Sigmoid colon (tissue), 7 donors: Measurements from ENCODE around the gene CNOT10. TPM values are rescaled to one million over a fixed set of nuclear protein-coding genes. Genes with fewer than 3 reads are reported as not detected.

Experiments
- DNase-seq: peaks from one replicate; pipeline ENCODE4 v3.0.0-alpha.2; 2019
- H3K27ac ChIP-seq, 4 donors: fragments of 200-600 bp; sonication (generic); one replicate each; pipeline ENCODE4 v1.5.1; 2016 to 2019; ENCODE audit warnings: mild to moderate bottlenecking in 1 of 4
- H3K27me3 ChIP-seq, 3 donors: fragments of 200-600 bp; sonication (generic); one replicate each; pipeline ENCODE4 v1.5.1; 2019; ENCODE audit warnings: mild to moderate bottlenecking in 1 of 3
- H3K36me3 ChIP-seq, 4 donors: fragments of 200-600 bp; sonication (generic); one replicate each; pipeline ENCODE4 v1.5.1; 2016 to 2019
- H3K4me1 ChIP-seq, 4 donors: fragments of 200-600 bp; sonication (generic); one replicate each; pipeline ENCODE4 v1.5.1; 2017 to 2019
- H3K4me3 ChIP-seq, 4 donors: fragments of 200-600 bp; sonication (generic); one replicate each; pipeline ENCODE4 v1.5.1; 2017 to 2019; ENCODE audit warnings: mild to moderate bottlenecking in 2 of 4, moderate library complexity in 1 of 4
- H3K9me3 ChIP-seq, 4 donors: fragments of 200-600 bp in 3 of 4; sonication (generic) in 3 of 4; one replicate each; pipeline versions ENCODE4 v1.5.1 to v1.6.1; 2013 to 2019
- EP300 ChIP-seq, 4 donors: sonication (generic); formaldehyde crosslinking; IDR thresholded peaks; one replicate each; pipeline ENCODE4 v1.6.1; 2017; ENCODE audit warnings: antibody characterized with exemption in 4 of 4
- POLR2A ChIP-seq, 2 donors: fragments of 450-650 bp; IDR thresholded peaks; one replicate each; pipeline ENCODE4 v1.6.1; 2016; ENCODE audit warnings: antibody characterized with exemption in 2 of 2, mild to moderate bottlenecking in 2 of 2, moderate library complexity in 2 of 2
- POLR2AphosphoS5 ChIP-seq, 4 donors: sonication (generic); formaldehyde crosslinking; IDR thresholded peaks; one replicate each; pipeline ENCODE4 v1.6.1; 2017; ENCODE audit warnings: antibody characterized with exemption in 4 of 4
- WGBS, 2 donors: extraction: QIAGEN DNeasy Blood & Tissue Kit; methylation state at CpG; one replicate each; pipeline ENCODE4 v1.1.7; 2013; 5-methylcytosine and 5-hydroxymethylcytosine counted together
- intact Hi-C: fragments of 100-400 bp; cut with DNase I; formaldehyde crosslinking; loops from one replicate; pipeline ENCODE4 v1.15.1; 2023
- polyA plus RNA-seq, 3 donors: library from polyadenylated mRNA; stranded (reverse); fragments of 200-250 nt; gene quantifications; one replicate each; pipeline ENCODE4 v1.2.3, GENCODE V29; 2013
- total RNA-seq, 4 donors: library from RNA; depleted of rRNA; stranded (reverse); fragments of >200 nt; gene quantifications; one replicate each; pipeline ENCODE4 v1.1.0, GENCODE V29; 2016
- TF ChIP-seq, protein P1 (sequence below), 4 experiments: fragments of 450-650 bp in 3 of 4; fragments of 200-600 bp in 1 of 4; IDR thresholded peaks; one replicate each; pipeline ENCODE4 v1.5.1; 2016 to 2019; ENCODE audit warnings: antibody characterized with exemption in 4 of 4, mild to moderate bottlenecking in 3 of 4, moderate library complexity in 2 of 4
- donor health status: healthy with polysubstance abuse.
- donor health status: Bipolar disorder and iron deficiency.
- donor health status: healthy.

Gene CNOT10
- total and polyA plus RNA-seq, 7 donors, result 7.2 to 33.5 (median 18.6) TPM

GRCh38 chr3:32708672-32709283 is 23.8 kb downstream of the CNOT10 start:
- intact Hi-C loops, result no loop called here
- Histone ChIP-seq H3K27ac (no peak overlapping the region), H3K4me3 (no peak overlapping the region), H3K4me1 (peaks cover 0 to 20% (median 11%) of the 10 kb centered on the region in 4 donors), H3K9me3 (no peaks in the 10 kb centered on the region), H3K27me3 (no peaks in the 10 kb centered on the region), H3K36me3 (peaks cover 0 to 52% (median 10%) of the 10 kb centered on the region in 4 donors)
- TF ChIP-seq, protein P1, sequence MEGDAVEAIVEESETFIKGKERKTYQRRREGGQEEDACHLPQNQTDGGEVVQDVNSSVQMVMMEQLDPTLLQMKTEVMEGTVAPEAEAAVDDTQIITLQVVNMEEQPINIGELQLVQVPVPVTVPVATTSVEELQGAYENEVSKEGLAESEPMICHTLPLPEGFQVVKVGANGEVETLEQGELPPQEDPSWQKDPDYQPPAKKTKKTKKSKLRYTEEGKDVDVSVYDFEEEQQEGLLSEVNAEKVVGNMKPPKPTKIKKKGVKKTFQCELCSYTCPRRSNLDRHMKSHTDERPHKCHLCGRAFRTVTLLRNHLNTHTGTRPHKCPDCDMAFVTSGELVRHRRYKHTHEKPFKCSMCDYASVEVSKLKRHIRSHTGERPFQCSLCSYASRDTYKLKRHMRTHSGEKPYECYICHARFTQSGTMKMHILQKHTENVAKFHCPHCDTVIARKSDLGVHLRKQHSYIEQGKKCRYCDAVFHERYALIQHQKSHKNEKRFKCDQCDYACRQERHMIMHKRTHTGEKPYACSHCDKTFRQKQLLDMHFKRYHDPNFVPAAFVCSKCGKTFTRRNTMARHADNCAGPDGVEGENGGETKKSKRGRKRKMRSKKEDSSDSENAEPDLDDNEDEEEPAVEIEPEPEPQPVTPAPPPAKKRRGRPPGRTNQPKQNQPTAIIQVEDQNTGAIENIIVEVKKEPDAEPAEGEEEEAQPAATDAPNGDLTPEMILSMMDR (IDR thresholded peaks at IDR 0.05), result no peak
- no peak for TF ChIP-seq EP300 (IDR thresholded peaks at IDR 0.05)
- no peak for TF ChIP-seq POLR2AphosphoS5 (IDR thresholded peaks at IDR 0.05)
- no peak for TF ChIP-seq POLR2A (IDR thresholded peaks at IDR 0.05)
- 68 to 86% methylated on average over 3 of the region's 3 CpGs for WGBS, 2 donors
- DNase-seq, result no peak

DNA sequence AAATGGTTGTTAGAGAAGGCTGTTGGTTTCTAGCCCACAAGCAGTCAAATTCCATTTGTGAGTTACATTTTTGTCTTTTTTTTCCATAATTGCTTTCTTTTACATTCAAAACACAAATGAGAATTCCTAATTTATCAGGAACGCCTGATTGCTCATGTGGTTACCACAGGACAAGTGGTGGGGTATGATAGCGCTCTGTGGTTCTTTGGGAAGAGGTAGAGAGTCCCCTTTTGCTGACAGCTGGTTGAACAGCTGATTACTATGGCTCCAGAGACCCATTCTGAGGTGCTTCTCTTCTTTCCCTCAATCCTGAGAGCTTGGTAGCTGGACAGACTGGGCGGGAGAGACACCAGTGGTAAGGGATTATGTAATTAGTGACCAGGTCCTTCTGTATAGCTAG is 24.4 kb downstream of the CNOT10 start:
- WGBS, 2 donors, result 91 to 98% methylated on average over 3 of the region's 3 CpGs
- H3K9me3 ChIP-seq, result no peaks in the 10 kb centered on the region
- H3K36me3 ChIP-seq, result peaks cover 0 to 57% (median 10%) of the 10 kb centered on the region in 4 donors
- DNase-seq, result no peak
- TF ChIP-seq POLR2A (IDR thresholded peaks at IDR 0.05) (no peak), POLR2AphosphoS5 (IDR thresholded peaks at IDR 0.05) (no peak), EP300 (IDR thresholded peaks at IDR 0.05) (no peak)
- TF ChIP-seq, protein P1 (IDR thresholded peaks at IDR 0.05), result no peak
- H3K27me3 ChIP-seq, result no peaks in the 10 kb centered on the region
- no peak overlapping the region for H3K27ac ChIP-seq
- peaks cover 0 to 20% (median 11%) of the 10 kb centered on the region in 4 donors for H3K4me1 ChIP-seq
- H3K4me3 ChIP-seq, result no peak overlapping the region
- intact Hi-C loops, result no loop called here

- Histone ChIP-seq H3K27me3 (no peaks in the 10 kb centered on the region), H3K4me3 (no peak overlapping the region), H3K4me1 (no peaks in the 10 kb centered on the region), H3K36me3 (peaks cover 0 to 83% (median 18%) of the 10 kb centered on the region in 4 donors), H3K27ac (no peak overlapping the region), H3K9me3 (no peaks in the 10 kb centered on the region)
- intact Hi-C loops, result no loop called here
- TF ChIP-seq, protein P1 (IDR thresholded peaks at IDR 0.05), result no peak
- TF ChIP-seq POLR2AphosphoS5 (IDR thresholded peaks at IDR 0.05), result no peak
- no peak for TF ChIP-seq EP300 (IDR thresholded peaks at IDR 0.05)
- no peak for TF ChIP-seq POLR2A (IDR thresholded peaks at IDR 0.05)
- WGBS, 2 donors, result 92 to 100% methylated on average over 1 of the region's 1 CpG
- DNase-seq, result no peak
These were observed 27.6 kb downstream of the CNOT10 start for GRCh38 chr3:32712506-32713055.

DNA sequence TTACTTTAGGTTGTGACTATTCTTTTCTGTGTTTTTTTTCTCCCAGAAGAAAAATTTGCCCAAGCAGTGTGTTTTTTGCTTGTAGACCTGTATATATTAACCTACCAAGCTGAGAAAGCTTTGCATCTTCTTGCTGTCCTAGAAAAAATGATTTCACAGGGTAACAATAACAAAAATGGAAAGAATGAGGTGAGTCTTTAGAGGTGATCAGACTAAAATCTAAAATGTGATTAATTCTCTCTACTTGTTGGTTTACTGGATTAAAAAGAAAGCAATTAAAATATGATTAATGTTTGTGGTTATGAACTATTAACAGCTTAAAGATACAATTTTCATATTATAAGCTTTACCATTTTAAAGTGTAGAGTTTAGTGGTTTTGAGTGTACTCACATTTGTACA is 28.2 kb downstream of the CNOT10 start:
- Histone ChIP-seq H3K4me3 (no peak overlapping the region), H3K36me3 (peaks cover 0 to 89% (median 18%) of the 10 kb centered on the region in 4 donors), H3K9me3 (no peaks in the 10 kb centered on the region), H3K27ac (no peak overlapping the region), H3K4me1 (no peaks in the 10 kb centered on the region), H3K27me3 (no peaks in the 10 kb centered on the region)
- no peak for TF ChIP-seq EP300 (IDR thresholded peaks at IDR 0.05)
- TF ChIP-seq POLR2AphosphoS5 (IDR thresholded peaks at IDR 0.05), result no peak
- TF ChIP-seq, protein P1 (IDR thresholded peaks at IDR 0.05), result no peak
- no peak for TF ChIP-seq POLR2A (IDR thresholded peaks at IDR 0.05)
- intact Hi-C loops, result no loop called here
- no peak for DNase-seq
